H9 (cell line): ENCODE results near the gene ATOSB. TPM values are rescaled to one million over a fixed set of nuclear protein-coding genes. Genes with fewer than 3 reads are reported as not detected.

Source experiments
- DNase-seq: peaks from one replicate; pipeline ENCODE4 v3.0.0-alpha.2; 2017
- H2AFZ ChIP-seq: one replicate; pipeline ENCODE4 v1.6.1; 2013; ENCODE audit warnings: mild to moderate bottlenecking, low read length, control low read depth, moderate library complexity
- H2AK5ac ChIP-seq: 2 replicates; pipeline ENCODE4 v1.6.1; 2013; ENCODE audit warnings: low read length, control low read depth, mixed read lengths; ENCODE audit not compliant: insufficient read length
- H2BK120ac ChIP-seq: one replicate; pipeline ENCODE4 v1.6.1; 2013; ENCODE audit warnings: low read depth, mild to moderate bottlenecking, low read length, control low read depth, inconsistent platforms; ENCODE audit not compliant: poor library complexity, severe bottlenecking
- H2BK12ac ChIP-seq: 2 replicates; pipeline ENCODE4 v1.6.1; 2013; ENCODE audit warnings: low read length, control low read depth, mixed read lengths, low read depth; ENCODE audit not compliant: insufficient read length
- H2BK15ac ChIP-seq: 2 replicates; pipeline ENCODE4 v1.6.1; 2013; ENCODE audit warnings: low read depth, low read length, control low read depth
- H2BK20ac ChIP-seq: one replicate; pipeline ENCODE4 v1.6.1; 2013; ENCODE audit warnings: low read depth, mild to moderate bottlenecking, low read length, control low read depth, inconsistent platforms; ENCODE audit not compliant: poor library complexity, severe bottlenecking
- H2BK5ac ChIP-seq: 2 replicates; pipeline ENCODE4 v1.6.1; 2013; ENCODE audit warnings: low read length, control low read depth, mixed read lengths; ENCODE audit not compliant: insufficient read length
- H3K14ac ChIP-seq: 2 replicates; pipeline ENCODE4 v1.6.1; 2013; ENCODE audit warnings: low read length, control low read depth; ENCODE audit not compliant: insufficient read depth
- H3K18ac ChIP-seq: 2 replicates; pipeline ENCODE4 v1.6.1; 2013; ENCODE audit warnings: low read depth, mild to moderate bottlenecking, mixed read lengths, low read length, control low read depth; ENCODE audit not compliant: insufficient read length
- H3K23ac ChIP-seq: 2 replicates; pipeline ENCODE4 v1.6.1; 2013; ENCODE audit warnings: low read length, control low read depth, mixed read lengths, low read depth; ENCODE audit not compliant: insufficient read length
- H3K23me2 ChIP-seq: 2 replicates; pipeline ENCODE4 v1.6.1; 2013; ENCODE audit warnings: low read depth, mild to moderate bottlenecking, mixed read lengths, low read length, control low read depth; ENCODE audit not compliant: insufficient read length, poor library complexity, severe bottlenecking
- H3K27ac ChIP-seq: 2 replicates; pipeline ENCODE4 v1.5.1; 2013; ENCODE audit warnings: low read length, control low read depth, mixed read lengths, low read depth; ENCODE audit not compliant: insufficient read length
- H3K27me3 ChIP-seq: 2 replicates; pipeline ENCODE4 v1.6.1; 2013; ENCODE audit warnings: low read length, control low read depth, inconsistent platforms; ENCODE audit not compliant: insufficient read depth
- H3K4ac ChIP-seq: 2 replicates; pipeline ENCODE4 v1.6.1; 2013; ENCODE audit warnings: low read depth, mild to moderate bottlenecking, control low read depth, inconsistent platforms, low read length, moderate library complexity
- H3K4me1 ChIP-seq: 2 replicates; pipeline ENCODE4 v1.6.1; 2013; ENCODE audit warnings: low read length, control low read depth, inconsistent platforms; ENCODE audit not compliant: insufficient read depth
- H3K4me2 ChIP-seq: 2 replicates; pipeline ENCODE4 v1.6.1; 2013; ENCODE audit warnings: low read length, control low read depth, mixed read lengths; ENCODE audit not compliant: insufficient read length, insufficient read depth
- H3K56ac ChIP-seq: 2 replicates; pipeline ENCODE4 v1.6.1; 2013; ENCODE audit warnings: low read depth, mild to moderate bottlenecking, mixed read lengths, low read length, control low read depth; ENCODE audit not compliant: insufficient read length
- H3K79me1 ChIP-seq: 2 replicates; pipeline ENCODE4 v1.6.1; 2013; ENCODE audit warnings: low read depth, mild to moderate bottlenecking, moderate library complexity, low read length, control low read depth, inconsistent platforms; ENCODE audit not compliant: insufficient read depth, poor library complexity, severe bottlenecking
- H3K79me2 ChIP-seq: 2 replicates; pipeline ENCODE4 v1.6.1; 2013; ENCODE audit warnings: low read length, control low read depth, inconsistent platforms; ENCODE audit not compliant: insufficient read depth
- H3K9ac ChIP-seq: 2 replicates; pipeline ENCODE4 v1.6.1; 2013; ENCODE audit warnings: low read length, control low read depth, mixed read lengths; ENCODE audit not compliant: insufficient read length; ENCODE audit errors: extremely low read depth
- H3K9me3 ChIP-seq: one replicate; pipeline ENCODE4 v1.6.1; 2013; ENCODE audit warnings: low read depth, low read length, inconsistent platforms; ENCODE audit not compliant: control insufficient read depth
- H3T11ph ChIP-seq: one replicate; pipeline ENCODE4 v1.6.1; 2013; ENCODE audit warnings: mild to moderate bottlenecking, low read length, control low read depth, inconsistent platforms
- H4K20me1 ChIP-seq: one replicate; pipeline ENCODE4 v1.6.1; 2013; ENCODE audit not compliant: control insufficient read depth, insufficient read length, insufficient read depth
- H4K5ac ChIP-seq: 2 replicates; pipeline ENCODE4 v1.6.1; 2013; ENCODE audit warnings: low read depth, mild to moderate bottlenecking, mixed read lengths, low read length, control low read depth; ENCODE audit not compliant: insufficient read length
- H4K8ac ChIP-seq: replicated peaks from 2 replicates; pipeline ENCODE4 v1.6.1; 2013; ENCODE audit warnings: low read length, control low read depth, mixed read lengths, low read depth; ENCODE audit not compliant: insufficient read length
- H4K91ac ChIP-seq: 2 replicates; pipeline ENCODE4 v1.6.1; 2013; ENCODE audit warnings: low read depth, mild to moderate bottlenecking, moderate library complexity, mixed read lengths, low read length, control low read depth; ENCODE audit not compliant: insufficient read length
- H3K27ac Mint-ChIP-seq, 3 experiments: 2 replicates in 2 of 3; 3 replicates in 1 of 3; pipeline ENCODE4 v1.8.0; 2020 to 2021; ENCODE audit warnings: mixed read lengths in 3 of 3, mild to moderate bottlenecking in 1 of 3, moderate library complexity in 1 of 3
- H3K27me3 Mint-ChIP-seq: 2 replicates; pipeline ENCODE4 v1.8.0; 2021; ENCODE audit warnings: low read depth, mild to moderate bottlenecking, moderate library complexity, mixed read lengths
- H3K36me3 Mint-ChIP-seq, 3 experiments: 2 replicates in 2 of 3; 3 replicates in 1 of 3; pipeline ENCODE4 v1.8.0; 2020 to 2021; ENCODE audit warnings: low read depth in 3 of 3, mixed read lengths in 3 of 3; ENCODE audit not compliant: insufficient read depth in 1 of 3
- H3K4me1 Mint-ChIP-seq, 2 experiments: 2 replicates each; pipeline ENCODE4 v1.8.0; 2020; ENCODE audit warnings: mixed read lengths in 2 of 2
- H3K4me3 Mint-ChIP-seq, 2 experiments: 2 replicates in 1 of 2; 3 replicates in 1 of 2; pipeline ENCODE4 v1.8.0; 2020 to 2021; ENCODE audit warnings: mild to moderate bottlenecking in 2 of 2, mixed read lengths in 2 of 2, moderate library complexity in 1 of 2
- H3K9me3 Mint-ChIP-seq, 2 experiments: 2 replicates in 1 of 2; 3 replicates in 1 of 2; pipeline ENCODE4 v1.8.0; 2020; ENCODE audit warnings: mild to moderate bottlenecking in 2 of 2, mixed read lengths in 2 of 2, moderate library complexity in 1 of 2
- CTCF ChIP-seq: fragments of 200-600 bp; sonication (generic); conservative IDR thresholded peaks from 3 replicates; pipeline ENCODE4 v1.8.0; 2021; ENCODE audit warnings: antibody characterized with exemption, mild to moderate bottlenecking
- WGBS: extraction: QIAGEN DNeasy Blood & Tissue Kit; methylation state at CpG from one replicate; pipeline ENCODE4 v1.1.7; 2013; ENCODE audit warnings: missing lambda C conversion rate, low lambda C conversion rate, mixed read lengths; ENCODE audit not compliant: insufficient read length; ENCODE audit errors: extremely low coverage; 5-methylcytosine and 5-hydroxymethylcytosine counted together
- total RNA-seq: library from RNA; stranded (reverse); gene quantifications from 2 replicates; pipeline ENCODE4 v1.2.1, GENCODE V29; 2021

ATOSB gene
- total RNA-seq, 1 experiment from 2014 or later: 5.6 TPM

GRCh38 chr9:35134920-35135319 is 19.3 kb upstream of the ATOSB start:
- H3K27me3 ChIP-seq: no peaks in the 10 kb centered on the region
- no peak overlapping the region for H2BK5ac ChIP-seq
- no peaks in the 10 kb centered on the region for H3K4me1 ChIP-seq
- no peak overlapping the region for H3K23ac ChIP-seq
- H4K91ac ChIP-seq: no peak overlapping the region
- no peak overlapping the region for H3K27ac ChIP-seq
- Mint-ChIP-seq H3K36me3 (peaks cover 6 to 14% (median 12%) of the 10 kb centered on the region in 3 experiments; a peak in 6 of 7 replicates), H3K27ac (no peak overlapping the region), H3K27me3 (peaks cover 7% of the 10 kb centered on the region), H3K4me1 (peaks cover 0 to 5% of the 10 kb centered on the region in 2 experiments; a peak in 2 of 4 replicates), H3K9me3 (peaks cover 41 to 47% of the 10 kb centered on the region in 2 experiments), H3K4me3 (no peak overlapping the region)
- no peak overlapping the region for H3K9ac ChIP-seq
- no peak overlapping the region for H3K18ac ChIP-seq
- no peak overlapping the region for H2AFZ ChIP-seq
- H3K9me3 ChIP-seq: peaks cover 7% of the 10 kb centered on the region
- no peak overlapping the region for H2AK5ac ChIP-seq
- no peak overlapping the region for H2BK120ac ChIP-seq
- no peaks in the 10 kb centered on the region for H3K23me2 ChIP-seq
- H4K5ac ChIP-seq: no peak overlapping the region
- no peak for DNase-seq
- WGBS: no CpG with 5 or more reads among the region's 6 CpGs
- no peak overlapping the region for H3K4ac ChIP-seq
- no peak overlapping the region for H3K4me2 ChIP-seq
- H4K20me1 ChIP-seq: no peaks in the 10 kb centered on the region
- H2BK12ac ChIP-seq: no peak overlapping the region
- no peak overlapping the region for H3K56ac ChIP-seq
- no peak overlapping the region for H2BK15ac ChIP-seq
- H3K14ac ChIP-seq: no peak overlapping the region
- no peak for TF ChIP-seq CTCF
- H2BK20ac ChIP-seq: no peak overlapping the region
- no peak overlapping the region for H4K8ac ChIP-seq
- H3K79me2 ChIP-seq: no peaks in the 10 kb centered on the region
- H3K79me1 ChIP-seq: no peaks in the 10 kb centered on the region
- no peak overlapping the region for H3T11ph ChIP-seq
